SU-DHL-6 (cell line): ENCODE data around the gene ASTN2.

Experiments used
- H2AFZ ChIP-seq: fragments of 200-600 bp; sonication (generic); 2 replicates; pipeline ENCODE4 v1.6.1; 2014; ENCODE audit warnings: low read depth, mild to moderate bottlenecking, moderate library complexity, mixed read lengths, antibody characterized with exemption, low read length; ENCODE audit not compliant: severe bottlenecking
- H3F3A ChIP-seq: fragments of 200-600 bp; shearing (Covaris generic); 2 replicates; pipeline ENCODE4 v1.6.0; 2016; ENCODE audit warnings: antibody characterized with exemption, mild to moderate bottlenecking; ENCODE audit not compliant: insufficient read depth
- H3K27ac ChIP-seq: fragments of 200-600 bp; sonication (generic); 2 replicates; pipeline ENCODE4 v1.5.1; 2016; ENCODE audit warnings: low read depth, mild to moderate bottlenecking, low read length, moderate library complexity, mixed read lengths
- H3K27me3 ChIP-seq: fragments of 200-600 bp; sonication (generic), shearing (Covaris generic); 2 replicates; pipeline ENCODE4 v1.6.0; 2014; ENCODE audit warnings: mild to moderate bottlenecking, low read length
- H3K36me3 ChIP-seq: fragments of 200-600 bp; sonication (generic); 2 replicates; pipeline ENCODE4 v1.6.1; 2014; ENCODE audit warnings: mild to moderate bottlenecking, low read length, mixed read lengths
- H3K4me2 ChIP-seq: fragments of 300-600, 200-600 bp; shearing (Covaris generic), sonication (generic); 2 replicates; pipeline ENCODE4 v1.6.0; 2014; ENCODE audit warnings: low read length, low read depth, mild to moderate bottlenecking; ENCODE audit not compliant: poor library complexity, severe bottlenecking
- H3K4me3 ChIP-seq: fragments of 200-600 bp; sonication (generic); 2 replicates; pipeline ENCODE4 v1.5.1; 2014; ENCODE audit warnings: antibody characterized with exemption, low read length, mild to moderate bottlenecking, mixed read lengths; ENCODE audit not compliant: insufficient read depth, poor library complexity, severe bottlenecking
- H3K79me2 ChIP-seq: fragments of 200-600 bp; sonication (generic); 2 replicates; pipeline ENCODE4 v1.6.1; 2014; ENCODE audit warnings: mild to moderate bottlenecking, low read length, moderate library complexity; ENCODE audit not compliant: insufficient read depth
- H3K9ac ChIP-seq: fragments of 200-600 bp; sonication (generic); 2 replicates; pipeline ENCODE4 v1.7.0; 2014; ENCODE audit warnings: mild to moderate bottlenecking, low read length
- H3K9me2 ChIP-seq: fragments of 200-600 bp; sonication (generic); replicated peaks from 2 replicates; pipeline ENCODE4 v1.6.1; 2014; ENCODE audit warnings: low read length; ENCODE audit not compliant: insufficient read depth
- H3K9me3 ChIP-seq: fragments of 200-600 bp; sonication (generic); 2 replicates; pipeline ENCODE4 v1.6.1; 2014; ENCODE audit warnings: low read length, mixed read lengths; ENCODE audit not compliant: insufficient read depth
- H4K20me1 ChIP-seq: fragments of 200-600 bp; sonication (generic); 2 replicates; pipeline ENCODE4 v1.6.1; 2014; ENCODE audit warnings: low read depth, mild to moderate bottlenecking, antibody characterized with exemption, low read length, moderate library complexity, mixed read lengths
- EZH2phosphoT487 ChIP-seq: fragments of 200-600 bp; sonication (generic), shearing (Covaris generic); conservative IDR thresholded peaks from 2 replicates; pipeline ENCODE4 v1.6.1; 2018; ENCODE audit warnings: mild to moderate bottlenecking, antibody characterized with exemption, low read length, moderate library complexity, mixed read lengths
- TF ChIP-seq, protein P1 (sequence below): fragments of 200-600 bp; sonication (generic); IDR thresholded peaks from one replicate; pipeline ENCODE4 v1.5.1; 2017; ENCODE audit warnings: antibody characterized with exemption, mild to moderate bottlenecking, low read length, moderate library complexity; ENCODE audit not compliant: insufficient read depth, poor library complexity, severe bottlenecking

ASTN2 gene

GRCh38 chr9:117266855-117267497 is 147.9 kb downstream of the ASTN2 start:
- no peaks in the 10 kb centered on the region for H3K79me2 ChIP-seq
- no peaks in the 10 kb centered on the region for H3K9me3 ChIP-seq
- no peak overlapping the region for H3K4me3 ChIP-seq
- H3K4me2 ChIP-seq: no peak overlapping the region
- TF ChIP-seq, protein P1, sequence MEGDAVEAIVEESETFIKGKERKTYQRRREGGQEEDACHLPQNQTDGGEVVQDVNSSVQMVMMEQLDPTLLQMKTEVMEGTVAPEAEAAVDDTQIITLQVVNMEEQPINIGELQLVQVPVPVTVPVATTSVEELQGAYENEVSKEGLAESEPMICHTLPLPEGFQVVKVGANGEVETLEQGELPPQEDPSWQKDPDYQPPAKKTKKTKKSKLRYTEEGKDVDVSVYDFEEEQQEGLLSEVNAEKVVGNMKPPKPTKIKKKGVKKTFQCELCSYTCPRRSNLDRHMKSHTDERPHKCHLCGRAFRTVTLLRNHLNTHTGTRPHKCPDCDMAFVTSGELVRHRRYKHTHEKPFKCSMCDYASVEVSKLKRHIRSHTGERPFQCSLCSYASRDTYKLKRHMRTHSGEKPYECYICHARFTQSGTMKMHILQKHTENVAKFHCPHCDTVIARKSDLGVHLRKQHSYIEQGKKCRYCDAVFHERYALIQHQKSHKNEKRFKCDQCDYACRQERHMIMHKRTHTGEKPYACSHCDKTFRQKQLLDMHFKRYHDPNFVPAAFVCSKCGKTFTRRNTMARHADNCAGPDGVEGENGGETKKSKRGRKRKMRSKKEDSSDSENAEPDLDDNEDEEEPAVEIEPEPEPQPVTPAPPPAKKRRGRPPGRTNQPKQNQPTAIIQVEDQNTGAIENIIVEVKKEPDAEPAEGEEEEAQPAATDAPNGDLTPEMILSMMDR: no peak
- no peak for TF ChIP-seq EZH2phosphoT487
- no peaks in the 10 kb centered on the region for H3K27me3 ChIP-seq
- no peak overlapping the region for H3K9ac ChIP-seq
- H4K20me1 ChIP-seq: no peaks in the 10 kb centered on the region
- no peaks in the 10 kb centered on the region; the same call in 1 of the 2 replicates for H3K9me2 ChIP-seq
- H3F3A ChIP-seq: no peaks in the 10 kb centered on the region
- no peak overlapping the region for H3K27ac ChIP-seq
- H2AFZ ChIP-seq: no peak overlapping the region
- H3K36me3 ChIP-seq: no peaks in the 10 kb centered on the region

GRCh38 chr9:117265253-117265652 is 149.6 kb downstream of the ASTN2 start:
- Histone ChIP-seq H3K9me3 (no peaks in the 10 kb centered on the region), H3K79me2 (no peaks in the 10 kb centered on the region), H3K27ac (no peak overlapping the region), H3K4me3 (no peak overlapping the region), H3K36me3 (no peaks in the 10 kb centered on the region), H3K9ac (no peak overlapping the region), H3F3A (no peaks in the 10 kb centered on the region), H4K20me1 (no peaks in the 10 kb centered on the region), H2AFZ (no peak overlapping the region), H3K4me2 (no peak overlapping the region), H3K9me2 (no peaks in the 10 kb centered on the region; the same call in 1 of the 2 replicates), H3K27me3 (no peaks in the 10 kb centered on the region)
- TF ChIP-seq, protein P1: no peak
- TF ChIP-seq EZH2phosphoT487: no peak

DNA sequence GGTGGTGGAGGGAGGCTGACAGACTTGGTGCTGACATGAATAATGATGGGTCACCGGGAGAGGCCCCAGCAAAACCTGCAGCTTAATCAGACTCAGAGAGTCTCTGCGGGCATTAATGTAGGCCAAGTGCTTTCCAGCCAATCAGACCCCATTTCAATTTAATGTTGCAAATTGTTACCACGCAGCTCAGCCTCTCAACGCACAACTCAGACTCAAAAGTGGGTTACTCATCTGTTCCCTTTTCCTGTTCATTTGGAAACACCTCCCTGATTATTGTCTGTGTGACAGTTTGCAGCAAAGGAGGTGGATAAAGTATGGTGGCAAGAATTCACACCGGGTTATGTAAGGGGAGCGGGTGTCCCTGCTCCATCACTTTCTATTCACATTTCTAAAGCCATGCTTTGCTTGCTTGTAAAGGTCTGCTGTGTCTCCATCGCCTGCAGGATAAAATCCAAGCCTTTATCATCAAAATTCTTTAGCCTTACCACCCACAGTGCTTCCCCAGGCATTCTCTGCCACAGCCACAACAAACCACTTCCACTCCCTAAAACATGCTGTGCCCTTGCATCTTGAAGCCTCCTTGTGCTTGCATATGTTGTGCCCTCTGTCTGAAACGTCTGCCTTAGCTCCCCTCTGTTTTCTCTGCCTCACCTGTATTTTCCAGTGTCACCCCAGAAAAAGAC is 156.5 kb downstream of the ASTN2 start:
- H4K20me1 ChIP-seq: no peaks in the 10 kb centered on the region
- H3K4me2 ChIP-seq: no peak overlapping the region
- no peaks in the 10 kb centered on the region; the same call in 1 of the 2 replicates for H3K9me2 ChIP-seq
- H3K36me3 ChIP-seq: no peaks in the 10 kb centered on the region
- H3K79me2 ChIP-seq: no peaks in the 10 kb centered on the region
- H3K27ac ChIP-seq: no peak overlapping the region
- no peak overlapping the region for H3K9ac ChIP-seq
- no peaks in the 10 kb centered on the region for H3K27me3 ChIP-seq
- TF ChIP-seq EZH2phosphoT487: no peak
- TF ChIP-seq, protein P1: no peak
- H3K4me3 ChIP-seq: no peak overlapping the region
- H3F3A ChIP-seq: no peaks in the 10 kb centered on the region
- H2AFZ ChIP-seq: no peak overlapping the region
- H3K9me3 ChIP-seq: no peaks in the 10 kb centered on the region
